SH-SY5Y (cell line): ENCODE data around the gene CCN6.

Experiments used
- GATA2 ChIP-seq: IDR thresholded peaks from 2 replicates; pipeline ENCODE4 v1.6.1; 2011; ENCODE audit warnings: mild to moderate bottlenecking, low read depth, low read length
- GATA3 ChIP-seq: IDR thresholded peaks from 2 replicates; pipeline ENCODE4 v1.6.1; 2011; ENCODE audit warnings: low read depth, mild to moderate bottlenecking, low read length, moderate library complexity

Gene CCN6

DNA sequence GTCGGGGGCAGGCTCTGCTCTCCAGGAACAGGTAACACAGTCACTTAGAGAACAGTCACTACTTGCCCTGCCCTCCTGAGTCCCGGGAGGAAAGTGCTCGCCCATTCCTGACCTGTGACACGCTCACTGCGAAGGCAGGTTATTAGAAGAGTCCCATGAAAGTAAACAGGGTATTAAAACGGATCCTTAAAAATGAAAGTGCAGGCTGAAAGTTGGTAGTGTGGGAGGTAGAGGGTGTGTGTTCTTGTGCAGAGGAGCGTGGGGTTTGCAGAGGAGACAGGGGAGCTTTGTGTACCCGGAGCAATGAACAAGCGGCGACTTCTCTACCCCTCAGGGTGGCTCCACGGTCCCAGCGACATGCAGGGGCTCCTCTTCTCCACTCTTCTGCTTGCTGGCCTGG, at the start of gene CCN6:
TSS of gene CCN6 (plus strand) at position 104 of the 400 bp plus-strand sequence. CDS start at position 358, 254 bp downstream.
- TF ChIP-seq GATA3 (no peak), GATA2 (no peak)

DNA sequence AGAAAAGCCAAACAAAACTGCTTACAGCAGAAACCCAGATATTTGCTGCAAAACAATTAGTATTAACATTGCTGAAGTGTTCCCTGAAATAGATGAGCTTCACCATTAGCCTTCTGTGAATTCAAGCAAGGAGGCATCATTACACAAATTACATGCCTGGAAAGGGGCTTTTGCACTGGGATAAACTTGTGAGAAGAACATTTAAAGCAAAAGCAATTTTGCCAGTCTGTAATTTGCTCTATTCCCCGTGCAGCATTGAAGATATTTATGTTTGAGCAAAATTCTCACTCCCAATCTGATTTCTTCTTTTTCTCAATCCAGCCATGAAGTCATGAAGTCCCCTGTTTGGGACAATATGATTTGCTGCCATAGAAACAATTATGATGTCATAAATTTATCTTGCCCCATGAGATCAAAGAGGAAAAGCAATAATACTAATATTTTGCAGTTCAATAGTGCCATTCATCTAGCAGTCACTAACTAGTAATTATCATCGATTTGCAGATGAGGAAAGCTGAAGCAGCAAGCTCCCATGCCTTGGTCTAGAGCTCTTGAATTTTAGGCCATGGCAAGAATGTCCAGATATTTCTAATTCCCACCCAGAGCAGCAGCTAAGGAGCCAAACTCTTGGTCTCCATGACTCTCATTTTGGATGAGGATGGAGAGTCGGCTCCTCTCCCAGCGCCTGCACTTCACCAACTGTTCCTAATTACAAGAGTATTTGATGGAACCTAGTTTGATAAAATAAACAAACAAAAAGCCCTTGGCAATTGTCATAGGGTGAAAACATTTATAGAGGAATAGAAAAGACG, 49.5 kb upstream of the CCN6 start:
- TF ChIP-seq GATA3 (no peak), GATA2 (no peak)

DNA sequence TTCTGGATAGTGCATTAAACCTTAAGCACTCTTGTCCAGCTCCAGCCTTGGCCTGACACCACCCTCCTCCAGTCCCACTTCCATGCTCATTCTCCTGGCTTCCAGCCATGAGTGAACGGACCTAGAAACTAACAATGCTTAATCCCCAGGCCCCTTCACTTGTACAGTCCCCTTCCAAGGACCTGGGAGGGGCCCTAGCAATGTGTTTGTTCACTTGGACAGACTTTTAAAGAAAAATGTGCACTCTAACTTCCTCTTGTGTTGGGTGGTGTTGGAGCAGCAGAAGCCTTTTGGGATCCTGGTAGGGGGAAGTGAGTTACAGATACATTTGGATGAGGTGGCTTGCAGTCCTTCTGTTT, 48.9 kb upstream of the CCN6 start:
- no peak for TF ChIP-seq GATA2
- no peak for TF ChIP-seq GATA3

DNA sequence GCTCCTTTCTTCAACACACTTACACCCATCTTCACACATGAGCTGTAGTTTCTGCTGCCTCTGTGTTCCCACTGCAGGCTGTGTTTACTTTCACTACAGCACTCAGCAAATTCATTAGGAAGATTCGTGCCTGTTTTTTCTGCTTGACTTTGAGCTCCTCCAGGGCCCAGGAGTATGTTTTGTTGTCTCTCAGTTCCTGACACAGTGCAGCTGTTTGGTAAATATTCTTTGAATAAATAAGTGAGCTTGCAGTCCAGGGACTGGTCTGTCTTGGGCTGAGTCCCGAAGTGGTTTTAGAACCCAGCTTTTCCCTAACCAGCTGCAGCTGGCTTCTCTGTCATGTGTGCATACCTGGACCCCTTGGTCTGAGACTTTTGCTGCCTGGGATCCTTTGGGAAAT, 46.6 kb upstream of the CCN6 start:
- TF ChIP-seq GATA3 (no peak), GATA2 (no peak)

DNA sequence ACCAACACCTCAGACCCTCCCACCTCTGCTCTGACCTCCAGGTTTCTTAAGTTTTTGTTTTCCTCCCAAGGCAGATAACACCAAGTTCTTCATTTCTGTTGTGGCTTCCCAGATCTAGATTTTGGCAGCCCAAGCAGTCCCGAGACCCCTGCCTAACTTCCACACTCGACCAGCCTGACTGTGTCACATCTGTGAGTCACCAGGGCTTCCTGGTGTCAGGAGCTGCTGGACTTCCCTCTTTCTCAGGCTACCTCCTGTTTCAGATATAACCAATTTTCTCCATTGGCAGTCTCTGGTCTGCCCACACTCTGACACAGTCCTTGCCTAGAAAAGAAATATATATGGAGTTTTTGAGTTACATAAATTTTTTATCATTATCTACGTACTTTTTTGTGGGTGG, 46.1 kb upstream of the CCN6 start:
- TF ChIP-seq GATA3 (no peak), GATA2 (no peak)

DNA sequence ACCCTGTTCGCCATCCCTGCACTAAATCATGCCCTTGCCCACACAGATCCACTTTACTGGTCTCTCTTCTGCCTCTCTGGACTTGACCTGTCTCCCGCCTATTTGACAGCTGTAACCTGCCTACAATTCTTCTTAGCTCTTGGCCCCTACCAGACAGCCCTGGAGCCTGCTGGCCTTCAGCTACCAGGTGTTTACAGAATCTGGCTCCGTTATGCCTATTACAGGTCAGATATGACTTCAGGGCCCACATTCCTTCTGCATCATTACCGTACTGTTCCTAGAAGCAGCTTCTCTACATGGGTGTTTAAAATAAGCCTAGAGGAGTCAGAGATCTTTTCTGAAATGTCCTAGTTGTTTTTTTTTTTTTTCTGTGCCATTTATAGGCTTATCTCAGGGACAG, 45.4 kb upstream of the CCN6 start:
- no peak for TF ChIP-seq GATA2
- TF ChIP-seq GATA3, result no peak

DNA sequence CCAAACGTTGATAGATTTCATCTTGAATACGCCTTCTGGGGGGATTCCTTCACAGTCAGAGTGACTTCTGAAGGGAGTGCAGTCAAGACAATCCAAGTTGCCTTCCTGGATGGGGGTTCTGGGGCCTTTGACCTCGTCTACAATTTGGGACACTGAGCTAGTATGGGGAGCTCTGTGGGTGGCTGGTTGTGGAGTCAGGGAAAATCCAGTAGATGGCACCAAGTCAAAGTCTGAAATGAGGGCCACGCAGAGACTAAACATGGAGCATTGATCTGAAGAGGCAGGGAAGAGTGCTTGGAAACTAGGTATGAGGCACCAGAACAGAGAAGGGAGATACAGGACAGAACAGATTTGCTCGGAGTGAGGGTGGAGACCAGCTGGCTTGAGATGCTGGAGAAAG, 43.6 kb upstream of the CCN6 start:
- TF ChIP-seq GATA2, result no peak
- TF ChIP-seq GATA3, result no peak

DNA sequence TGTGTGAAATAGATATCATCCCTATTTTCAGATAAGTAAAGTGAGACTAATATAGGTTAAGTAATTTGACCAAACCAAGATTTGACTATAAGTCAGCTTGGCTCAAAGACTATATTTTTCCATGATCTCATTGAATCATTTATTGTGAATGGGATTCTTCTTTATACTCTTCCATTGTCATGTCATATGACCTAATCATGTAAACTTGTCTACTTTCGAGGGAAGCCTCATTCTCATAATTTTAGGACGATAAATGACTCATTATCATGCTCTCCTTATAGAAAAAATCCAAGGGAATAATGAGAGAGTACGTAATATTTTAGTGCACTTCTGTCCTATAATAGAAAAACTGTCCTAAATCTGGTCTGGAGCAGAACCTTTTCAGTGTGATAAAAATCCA, 40.9 kb upstream of the CCN6 start:
- no peak for TF ChIP-seq GATA3
- no peak for TF ChIP-seq GATA2

DNA sequence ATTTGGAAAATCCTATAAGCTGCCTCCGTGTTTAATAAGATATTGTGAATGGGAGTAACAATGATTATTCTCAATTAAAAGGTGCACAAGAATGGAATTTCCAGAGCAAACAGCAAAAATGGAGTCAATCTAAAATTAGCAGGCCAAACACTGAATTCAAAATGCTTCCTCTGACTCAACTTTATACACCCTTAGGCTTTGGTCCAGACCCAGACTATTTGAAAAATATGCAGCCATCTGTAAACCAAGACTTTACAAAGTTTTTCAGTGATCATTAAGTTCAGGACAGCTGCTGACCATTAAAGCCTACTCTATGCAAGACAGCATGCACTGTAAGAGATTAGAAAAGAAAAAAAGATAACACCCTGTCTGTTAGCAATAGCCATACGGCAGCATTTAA, 39.4 kb upstream of the CCN6 start:
- TF ChIP-seq GATA2 (no peak), GATA3 (no peak)

DNA sequence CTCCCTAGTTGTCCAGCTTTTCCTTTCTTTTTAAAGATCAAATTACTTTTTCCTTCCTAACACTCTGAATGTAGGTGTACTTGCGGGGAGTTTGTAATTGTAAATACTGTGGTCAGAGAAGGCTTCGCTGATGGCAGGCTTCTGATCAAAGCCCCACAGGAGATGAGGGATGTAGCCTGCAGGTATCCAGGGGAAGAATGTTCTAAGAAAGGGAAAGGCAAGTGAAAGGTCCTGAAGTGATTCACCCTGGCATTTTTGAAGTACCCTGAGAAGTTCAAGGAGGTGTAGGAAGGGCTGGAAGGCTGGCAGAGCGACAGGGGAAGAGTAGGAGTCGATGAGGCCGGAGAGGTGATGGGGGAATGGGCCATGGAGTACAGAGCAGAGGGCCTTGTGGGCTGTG, 38.2 kb upstream of the CCN6 start:
- TF ChIP-seq GATA2 (no peak), GATA3 (no peak)

DNA sequence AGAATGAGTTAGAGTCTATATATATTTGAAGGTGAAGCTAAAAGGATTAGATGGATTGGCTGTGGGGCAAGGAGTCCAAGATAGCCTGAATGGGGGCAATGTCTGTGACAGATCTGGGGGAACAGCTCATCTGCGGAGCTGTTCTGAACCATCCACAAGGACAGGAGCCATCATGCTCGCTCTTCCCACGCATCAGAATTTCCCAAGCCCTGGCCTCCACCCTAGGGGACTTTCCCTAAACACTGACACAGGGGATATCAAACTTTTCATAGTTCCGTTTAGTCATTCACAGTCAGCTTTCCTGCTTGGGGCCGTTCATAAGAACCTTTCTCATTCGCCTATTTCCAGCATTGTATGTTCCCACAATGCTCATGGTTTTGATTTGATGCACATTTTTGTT, 37.6 kb upstream of the CCN6 start:
- TF ChIP-seq GATA2 (no peak), GATA3 (no peak)

DNA sequence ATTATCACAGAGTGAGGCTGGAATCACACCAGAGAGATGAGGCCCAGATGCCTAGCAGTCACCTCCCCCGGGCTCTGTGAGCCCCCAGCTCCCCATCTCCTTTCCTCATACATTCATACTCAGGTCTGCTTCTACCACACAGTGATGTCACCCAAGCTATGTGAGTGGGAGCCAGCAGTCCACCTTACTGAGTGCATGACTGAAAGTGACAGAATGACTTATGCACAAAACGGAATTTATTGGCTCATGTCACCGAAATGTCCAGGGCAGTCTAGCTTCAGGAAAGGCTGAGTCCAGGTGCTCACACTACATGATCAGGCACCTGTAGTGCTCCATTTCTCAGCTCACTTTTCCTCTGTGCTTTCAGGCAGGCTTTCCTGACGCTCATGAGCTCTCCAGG, 36.7 kb upstream of the CCN6 start:
- TF ChIP-seq GATA3 (no peak), GATA2 (no peak)

DNA sequence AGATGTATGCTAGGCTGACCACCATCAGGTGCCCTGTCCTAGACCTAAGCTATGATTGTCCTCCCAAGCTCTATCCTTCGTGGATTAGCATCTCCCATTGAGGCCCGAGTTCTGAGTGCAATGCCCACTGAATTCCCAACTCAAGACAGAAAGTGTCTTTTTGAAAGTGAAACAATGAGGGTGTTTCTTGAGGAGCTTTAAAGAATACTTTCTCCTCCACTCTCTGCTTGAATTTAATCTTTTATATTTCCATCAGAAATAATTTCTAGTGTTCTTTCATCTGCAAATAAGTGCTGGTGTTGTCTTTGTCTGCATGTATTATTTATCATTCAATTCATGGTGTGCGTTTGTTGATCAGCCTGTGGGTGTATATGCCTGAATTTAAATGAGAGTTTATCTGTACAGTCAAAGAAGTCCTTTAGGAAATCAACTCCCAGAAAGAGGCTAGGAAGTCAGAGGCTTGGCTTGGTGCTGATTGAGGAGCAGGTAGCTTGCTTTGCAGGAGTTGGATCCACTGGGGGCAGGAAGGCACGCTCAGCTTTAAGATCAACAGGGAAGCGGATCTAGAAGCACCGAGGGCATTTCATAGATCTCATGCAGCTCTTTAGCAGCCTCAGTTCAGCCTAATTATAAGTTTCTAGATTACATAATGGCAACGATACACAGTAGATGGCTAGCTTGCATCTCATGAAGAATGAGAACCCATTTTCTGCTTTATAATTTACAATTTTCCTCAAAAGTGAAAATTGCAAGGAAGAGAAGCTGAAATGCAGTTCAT, 36.0 kb upstream of the CCN6 start:
- TF ChIP-seq GATA3 (no peak), GATA2 (no peak)

DNA sequence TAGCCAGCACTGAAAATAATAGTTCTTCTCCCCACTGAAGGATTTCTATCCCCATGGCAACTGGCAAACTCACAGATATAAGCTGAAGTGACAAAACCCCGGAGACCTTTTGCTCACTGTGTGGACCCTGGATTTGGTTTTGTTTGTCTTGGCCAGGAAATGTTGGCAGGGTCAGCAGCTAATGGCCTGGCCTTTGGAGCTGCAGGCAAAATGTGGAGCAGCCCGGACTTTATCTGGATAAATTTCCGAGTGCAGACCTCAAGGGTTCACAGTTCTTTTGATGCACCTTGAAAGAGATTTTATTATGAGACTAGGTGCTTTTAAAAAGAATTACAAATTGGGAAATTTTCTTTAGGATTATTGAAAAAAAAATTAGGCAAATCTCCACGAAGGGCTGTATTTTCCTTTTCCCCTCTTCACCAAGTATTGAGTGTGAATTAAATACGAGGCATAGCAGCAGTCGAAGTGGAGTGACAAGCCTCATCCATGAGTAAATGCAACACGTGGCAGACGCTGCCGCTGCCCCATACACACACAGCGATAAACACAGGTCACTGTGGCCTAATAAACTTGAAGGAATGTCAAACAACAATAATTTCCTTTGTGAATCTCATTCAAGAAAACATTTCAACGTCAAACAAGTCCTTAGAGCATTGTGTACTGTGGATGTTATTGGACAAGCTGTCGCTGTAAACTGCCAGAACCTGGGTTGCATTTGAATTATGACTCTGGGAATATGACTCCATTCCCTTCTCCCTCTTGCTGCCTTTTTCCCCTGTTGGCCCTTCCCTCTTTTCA, 35.1 kb upstream of the CCN6 start:
- no peak for TF ChIP-seq GATA2
- no peak for TF ChIP-seq GATA3
